SK-N-SH treated with all-trans-retinoic acid at 6 μM for 48 hours (cell line): ENCODE data around the gene CA5A.
"Not testable (repeated sequence)": the region's sequence is repeated elsewhere in the genome, so short reads cannot be mapped to it uniquely, and the experiment has no call there.

Experiments
- ATAC-seq: fragments of 200-7000 bp; cut with Tn5 transposase; 3 replicates; pipeline ENCODE4 v1.9.1; 2020; ENCODE audit warnings: mild to moderate bottlenecking, moderate library complexity
- BACH2 ChIP-seq: fragments of 250-450 bp; sonication (Bioruptor Pico); IDR thresholded peaks from 2 replicates; pipeline ENCODE4 v1.9.0; 2021; ENCODE audit warnings: mild to moderate bottlenecking, borderline replicate concordance
- CSDC2 ChIP-seq: fragments of 250-450 bp; sonication (Bioruptor Pico); IDR thresholded peaks from 2 replicates; pipeline ENCODE4 v1.5.0; 2020; ENCODE audit warnings: mild to moderate bottlenecking, moderate library complexity
- CSRNP3 ChIP-seq: fragments of 250-450 bp; sonication (Bioruptor Pico); IDR thresholded peaks from 2 replicates; pipeline ENCODE4 v1.5.1; 2021; ENCODE audit warnings: mild to moderate bottlenecking, moderate library complexity
- ESRRG ChIP-seq: fragments of 250-450 bp; sonication (Bioruptor Pico); IDR thresholded peaks from 2 replicates; pipeline ENCODE4 v1.6.1; 2021; ENCODE audit warnings: mild to moderate bottlenecking
- GLIS3 ChIP-seq: fragments of 250-450 bp; sonication (Bioruptor Pico); IDR thresholded peaks from 2 replicates; pipeline ENCODE4 v1.5.0; 2020; ENCODE audit warnings: mild to moderate bottlenecking, moderate library complexity
- ISL1 ChIP-seq: fragments of 250-450 bp; sonication (Bioruptor Pico); IDR thresholded peaks from 2 replicates; pipeline ENCODE4 v2.1.2; 2022; ENCODE audit warnings: mild to moderate bottlenecking, moderate library complexity
- POU6F1 ChIP-seq: fragments of 250-450 bp; sonication (Bioruptor Pico); IDR thresholded peaks from 2 replicates; pipeline ENCODE4 v1.8.0; 2021; ENCODE audit warnings: low read depth, mild to moderate bottlenecking, moderate library complexity, borderline replicate concordance
- PPARA ChIP-seq: fragments of 250-450 bp; sonication (Bioruptor Pico); IDR thresholded peaks from 2 replicates; pipeline ENCODE4 v1.5.0; 2020; ENCODE audit warnings: mild to moderate bottlenecking, borderline replicate concordance
- RARB ChIP-seq: fragments of 250-450 bp; sonication (Bioruptor Pico); IDR thresholded peaks from 2 replicates; pipeline ENCODE4 v1.8.0; 2021; ENCODE audit warnings: mild to moderate bottlenecking, moderate library complexity
- SNAI2 ChIP-seq: fragments of 250-450 bp; sonication (Bioruptor Pico); IDR thresholded peaks from 2 replicates; pipeline ENCODE4 v1.5.0; 2020; ENCODE audit warnings: mild to moderate bottlenecking, moderate library complexity
- TOX ChIP-seq: fragments of 250-450 bp; sonication (Bioruptor Pico); IDR thresholded peaks from 2 replicates; pipeline ENCODE4 v1.8.0; 2021; ENCODE audit warnings: mild to moderate bottlenecking, moderate library complexity, borderline replicate concordance
- TSHZ2 ChIP-seq: fragments of 250-450 bp; sonication (Bioruptor Pico); IDR thresholded peaks from 2 replicates; pipeline ENCODE4 v1.5.0; 2020; ENCODE audit warnings: mild to moderate bottlenecking, moderate library complexity
- ZC3H10 ChIP-seq: fragments of 250-450 bp; sonication (Bioruptor Pico); IDR thresholded peaks from 2 replicates; pipeline ENCODE4 v1.5.1; 2021; ENCODE audit warnings: mild to moderate bottlenecking, moderate library complexity
- ZFP30 ChIP-seq: fragments of 450-650 bp; formaldehyde crosslinking; IDR thresholded peaks from 2 replicates; pipeline ENCODE4 v1.5.0; 2022; ENCODE audit warnings: mild to moderate bottlenecking, moderate library complexity
- ZNF565 ChIP-seq: fragments of 450-650 bp; formaldehyde crosslinking; conservative IDR thresholded peaks from 2 replicates; pipeline ENCODE4 v1.5.0; 2020; ENCODE audit warnings: low read depth, mild to moderate bottlenecking, moderate library complexity
- ZNF70 ChIP-seq: fragments of 450-650 bp; formaldehyde crosslinking; IDR thresholded peaks from 2 replicates; pipeline ENCODE4 v1.5.0; 2020; ENCODE audit warnings: mild to moderate bottlenecking, moderate library complexity
- ZNF8 ChIP-seq: fragments of 450-650 bp; formaldehyde crosslinking; IDR thresholded peaks from 2 replicates; pipeline ENCODE4 v1.5.0; 2020; ENCODE audit warnings: mild to moderate bottlenecking, moderate library complexity

The CA5A gene

GRCh38 chr16:87936375-87937230, at the start of gene CA5A:
Gene CA5A (minus strand): TSS chr16:87936529. CDS start chr16:87936450, 79 bp downstream.
- no peak for ATAC-seq
- TF ChIP-seq PPARA (CRISPR knock-in tag) (no peak), ZNF565 (CRISPR knock-in tag) (no peak), POU6F1 (CRISPR knock-in tag) (no peak), TOX (CRISPR knock-in tag) (no peak), GLIS3 (CRISPR knock-in tag) (no peak), ZC3H10 (CRISPR knock-in tag) (no peak)

- not testable (repeated sequence) for ATAC-seq
Observed at GRCh38 chr16:87985493-87985892, 49.2 kb upstream of the CA5A start.

GRCh38 chr16:87984632-87985267, 48.4 kb upstream of the CA5A start:
- no peak for ATAC-seq
- TF ChIP-seq POU6F1 (CRISPR knock-in tag) (no peak), CSRNP3 (no peak), ZNF8 (no peak), TSHZ2 (CRISPR knock-in tag) (no peak), SNAI2 (no peak), RARB (no peak), ISL1 (CRISPR knock-in tag) (no peak), CSDC2 (CRISPR knock-in tag) (no peak), ZFP30 (CRISPR knock-in tag) (no peak), ZNF565 (CRISPR knock-in tag) (no peak), PPARA (CRISPR knock-in tag) (no peak), ZNF70 (no peak), TOX (CRISPR knock-in tag) (no peak), ESRRG (CRISPR knock-in tag) (no peak), BACH2 (CRISPR knock-in tag) (no peak), GLIS3 (CRISPR knock-in tag) (no peak)

GRCh38 chr16:87984180-87984579, 47.9 kb upstream of the CA5A start:
- ATAC-seq = not testable (repeated sequence)

- ATAC-seq = not testable (repeated sequence)
Observed at GRCh38 chr16:87983737-87984097, 47.4 kb upstream of the CA5A start.

GRCh38 chr16:87983072-87983736, 46.9 kb upstream of the CA5A start:
- ATAC-seq = peak; percentile 95
